Mesenchymal stem cell (in vitro differentiated cells and primary cell): ENCODE data around the gene C9orf50.
"Not testable (repeated sequence)": the region's sequence is repeated elsewhere in the genome, so short reads cannot be mapped to it uniquely, and the experiment has no call there.

ENCODE experiments used
- DNase-seq: peaks from one replicate; pipeline ENCODE4 v3.0.0-alpha.2; 2013
- H2AFZ ChIP-seq: one replicate; pipeline ENCODE4 v1.6.1; 2013; ENCODE audit warnings: low read depth, mild to moderate bottlenecking, control low read depth, inconsistent platforms, low read length, moderate library complexity
- H2AK5ac ChIP-seq: 2 replicates; pipeline ENCODE4 v1.6.1; 2013; ENCODE audit warnings: low read length, moderate library complexity, mild to moderate bottlenecking, inconsistent platforms; ENCODE audit not compliant: severe bottlenecking
- H2BK120ac ChIP-seq: one replicate; pipeline ENCODE4 v1.6.1; 2013; ENCODE audit warnings: low read depth, mild to moderate bottlenecking, inconsistent platforms, low read length, moderate library complexity
- H2BK12ac ChIP-seq, 2 experiments: one replicate each; pipeline ENCODE4 v1.6.1; 2013; ENCODE audit warnings: inconsistent platforms in 2 of 2, low read length in 2 of 2, mild to moderate bottlenecking in 2 of 2, moderate library complexity in 2 of 2, control low read depth in 1 of 2
- H2BK15ac ChIP-seq: one replicate; pipeline ENCODE4 v1.6.1; 2013; ENCODE audit warnings: mild to moderate bottlenecking, low read depth, inconsistent platforms; ENCODE audit not compliant: poor library complexity, severe bottlenecking
- H2BK5ac ChIP-seq: 2 replicates; pipeline ENCODE4 v1.6.1; 2013; ENCODE audit warnings: low read depth, mild to moderate bottlenecking, low read length, control low read depth, inconsistent platforms; ENCODE audit not compliant: poor library complexity, severe bottlenecking
- H3K14ac ChIP-seq, 2 experiments: one replicate each; pipeline ENCODE4 v1.6.1; 2013; ENCODE audit warnings: inconsistent platforms in 2 of 2, low read length in 2 of 2, control low read depth in 1 of 2, mild to moderate bottlenecking in 1 of 2, moderate library complexity in 1 of 2
- H3K18ac ChIP-seq, 2 experiments: one replicate each; pipeline ENCODE4 v1.6.1; 2013; ENCODE audit warnings: inconsistent platforms in 2 of 2, low read length in 2 of 2, control low read depth in 1 of 2, low read depth in 1 of 2, mild to moderate bottlenecking in 1 of 2
- H3K23ac ChIP-seq, 2 experiments: one replicate each; pipeline ENCODE4 v1.6.1; 2013; ENCODE audit warnings: inconsistent platforms in 2 of 2, low read length in 2 of 2, mild to moderate bottlenecking in 2 of 2, moderate library complexity in 2 of 2, control low read depth in 1 of 2
- H3K27ac ChIP-seq: 2 replicates; pipeline ENCODE4 v1.5.1; 2013; ENCODE audit warnings: mild to moderate bottlenecking, moderate library complexity, low read length, control low read depth, inconsistent platforms; ENCODE audit not compliant: poor library complexity, severe bottlenecking
- H3K27me3 ChIP-seq, 2 experiments: 2 replicates each; pipeline versions ENCODE4 v1.6.1 to v1.7.0; 2013; ENCODE audit warnings: low read length in 2 of 2, mild to moderate bottlenecking in 2 of 2, moderate library complexity in 2 of 2, control low read depth in 1 of 2, inconsistent platforms in 1 of 2; ENCODE audit not compliant: control insufficient read depth in 1 of 2, insufficient read depth in 1 of 2
- H3K36me3 ChIP-seq, 2 experiments: 2 replicates each; pipeline versions ENCODE4 v1.6.1 to v1.7.0; 2013; ENCODE audit warnings: low read length in 2 of 2, control low read depth in 1 of 2, inconsistent platforms in 1 of 2, low read depth in 1 of 2, mild to moderate bottlenecking in 1 of 2; ENCODE audit not compliant: insufficient read depth in 2 of 2, control insufficient read depth in 1 of 2
- H3K4ac ChIP-seq, 2 experiments: one replicate each; pipeline ENCODE4 v1.6.1; 2013; ENCODE audit warnings: inconsistent platforms in 2 of 2, low read length in 2 of 2, mild to moderate bottlenecking in 2 of 2, moderate library complexity in 2 of 2, control low read depth in 1 of 2, low read depth in 1 of 2
- H3K4me1 ChIP-seq: 2 replicates; pipeline ENCODE4 v1.6.1; 2013; ENCODE audit warnings: low read depth, low read length, control low read depth; ENCODE audit not compliant: control insufficient read depth, insufficient read depth
- H3K4me2 ChIP-seq: 2 replicates; pipeline ENCODE4 v1.6.1; 2013; ENCODE audit warnings: low read length, mild to moderate bottlenecking, inconsistent platforms; ENCODE audit not compliant: poor library complexity, severe bottlenecking
- H3K4me3 ChIP-seq, 2 experiments: 2 replicates each; pipeline versions ENCODE4 v1.5.1 to v1.7.0; 2013; ENCODE audit warnings: low read length in 2 of 2, mild to moderate bottlenecking in 2 of 2, control low read depth in 1 of 2, low read depth in 1 of 2; ENCODE audit not compliant: insufficient read depth in 1 of 2
- H3K79me1 ChIP-seq: replicated peaks from 2 replicates; pipeline ENCODE4 v1.6.1; 2013; ENCODE audit warnings: mild to moderate bottlenecking, control low read depth, low read length, inconsistent platforms; ENCODE audit not compliant: poor library complexity, severe bottlenecking
- H3K9ac ChIP-seq: 2 replicates; pipeline ENCODE4 v1.7.0; 2013; ENCODE audit warnings: mild to moderate bottlenecking, low read length, moderate library complexity
- H3K9me3 ChIP-seq: 2 replicates; pipeline ENCODE4 v1.7.0; 2013; ENCODE audit warnings: mild to moderate bottlenecking, low read length; ENCODE audit not compliant: control insufficient read depth
- H4K8ac ChIP-seq: one replicate; pipeline ENCODE4 v1.6.1; 2013; ENCODE audit warnings: inconsistent platforms, mild to moderate bottlenecking, low read length, moderate library complexity
- H4K91ac ChIP-seq: one replicate; pipeline ENCODE4 v1.6.1; 2013; ENCODE audit warnings: mild to moderate bottlenecking, low read length, inconsistent platforms
- WGBS: methylation state at CpG from one replicate; pipeline ENCODE4 v1.1.7; 2013; ENCODE audit warnings: mixed read lengths; 5-methylcytosine and 5-hydroxymethylcytosine counted together

Gene C9orf50

GRCh38 chr9:129664746-129665388 is 44.0 kb upstream of the C9orf50 start:
- H2AK5ac ChIP-seq: no peak overlapping the region
- no peak overlapping the region for H4K91ac ChIP-seq
- peak overlapping the region; percentile 80 for H4K8ac ChIP-seq
- H2BK12ac ChIP-seq: no peak overlapping the region
- WGBS: 22% methylated on average over 16 of the region's 36 CpGs
- peaks cover 6 to 43% of the 10 kb centered on the region in 2 experiments for H3K27me3 ChIP-seq
- H3K18ac ChIP-seq: peak overlapping the region; percentile 11 to 21
- H3K9me3 ChIP-seq: no peaks in the 10 kb centered on the region
- DNase-seq: peak; percentile 29
- H3K4me3 ChIP-seq: peak overlapping the region; percentile 33 to 72
- no peak overlapping the region for H3K23ac ChIP-seq
- H2BK5ac ChIP-seq: no peak overlapping the region
- no peaks in the 10 kb centered on the region for H3K36me3 ChIP-seq
- peak overlapping the region; percentile 36 for H3K9ac ChIP-seq
- H3K79me1 ChIP-seq: no peaks in the 10 kb centered on the region
- no peak overlapping the region for H3K14ac ChIP-seq
- no peak overlapping the region for H2BK120ac ChIP-seq
- peak overlapping the region; percentile 1 for H2AFZ ChIP-seq
- H3K4me1 ChIP-seq: peaks cover 18% of the 10 kb centered on the region
- H2BK15ac ChIP-seq: peak overlapping the region; percentile 80
- no peak overlapping the region for H3K27ac ChIP-seq
- peak overlapping the region; percentile 32 for H3K4me2 ChIP-seq
- H3K4ac ChIP-seq: no peak overlapping the region

GRCh38 chr9:129662239-129662638 is 41.3 kb upstream of the C9orf50 start:
- not testable (repeated sequence) for H3K79me1 ChIP-seq, H3K23ac ChIP-seq, H3K9me3 ChIP-seq, H2BK12ac ChIP-seq, H3K14ac ChIP-seq, H4K91ac ChIP-seq, H2AFZ ChIP-seq, H2BK15ac ChIP-seq, H4K8ac ChIP-seq, DNase-seq, H3K9ac ChIP-seq, H2BK120ac ChIP-seq, H3K4me2 ChIP-seq, H3K4ac ChIP-seq, H3K27ac ChIP-seq, H3K4me3 ChIP-seq, H2AK5ac ChIP-seq, H3K36me3 ChIP-seq, H2BK5ac ChIP-seq, H3K18ac ChIP-seq
- WGBS: 69% methylated on average over 2 of the region's 3 CpGs
- peaks cover 15% of the 10 kb centered on the region for H3K4me1 ChIP-seq
- peaks cover 6 to 35% of the 10 kb centered on the region in 2 experiments for H3K27me3 ChIP-seq

- no peaks in the 10 kb centered on the region for H3K36me3 ChIP-seq
- no peak overlapping the region for H3K27ac ChIP-seq
- H2BK12ac ChIP-seq: no peak overlapping the region
- peaks cover 18% of the 10 kb centered on the region for H3K4me1 ChIP-seq
- H3K79me1 ChIP-seq: no peaks in the 10 kb centered on the region
- H3K14ac ChIP-seq: no peak overlapping the region
- no peak overlapping the region for H2BK120ac ChIP-seq
- no peak overlapping the region for H4K8ac ChIP-seq
- WGBS: 90% methylated on average over 1 of the region's 2 CpGs
- no peak overlapping the region for H2BK5ac ChIP-seq
- H4K91ac ChIP-seq: no peak overlapping the region
- H2AFZ ChIP-seq: no peak overlapping the region
- peaks cover 6 to 25% of the 10 kb centered on the region in 2 experiments for H3K27me3 ChIP-seq
- H3K4me3 ChIP-seq: no peak overlapping the region
- H3K4me2 ChIP-seq: no peak overlapping the region
- no peak overlapping the region for H2BK15ac ChIP-seq
- no peak overlapping the region for H3K9ac ChIP-seq
- no peak overlapping the region for H2AK5ac ChIP-seq
- H3K23ac ChIP-seq: no peak overlapping the region
- no peak for DNase-seq
- H3K9me3 ChIP-seq: no peaks in the 10 kb centered on the region
- no peak overlapping the region for H3K18ac ChIP-seq
- H3K4ac ChIP-seq: no peak overlapping the region
Measured at GRCh38 chr9:129661029-129661428, 40.1 kb upstream of the C9orf50 start.

- Histone ChIP-seq H3K27ac (no peak overlapping the region), H4K91ac (no peak overlapping the region), H3K4ac (no peak overlapping the region), H3K9ac (no peak overlapping the region), H3K14ac (no peak overlapping the region), H2BK12ac (no peak overlapping the region), H3K4me3 (no peak overlapping the region), H3K36me3 (no peaks in the 10 kb centered on the region), H4K8ac (no peak overlapping the region), H2BK5ac (no peak overlapping the region), H2BK15ac (no peak overlapping the region), H2AK5ac (no peak overlapping the region), H3K79me1 (no peaks in the 10 kb centered on the region), H3K27me3 (peaks cover 0 to 29% of the 10 kb centered on the region in 2 experiments), H3K4me1 (peaks cover 26% of the 10 kb centered on the region), H3K9me3 (no peaks in the 10 kb centered on the region), H3K4me2 (no peak overlapping the region), H3K23ac (no peak overlapping the region), H3K18ac (no peak overlapping the region), H2AFZ (no peak overlapping the region), H2BK120ac (no peak overlapping the region)
- WGBS: 45% methylated on average over 11 of the region's 12 CpGs
- DNase-seq: peak; percentile 91
Measured at GRCh38 chr9:129656795-129657390, 36.0 kb upstream of the C9orf50 start.
